MM.1S (cell line): ENCODE data around the gene HSBP1.

Experiments
- EZH2 ChIP-seq: fragments of 300-600 bp; sonication (generic); optimal IDR thresholded peaks from 2 replicates; pipeline ENCODE3; 2017; ENCODE audit warnings: low read depth, mild to moderate bottlenecking, antibody characterized with exemption, low read length, mixed read lengths
- EZH2phosphoT487 ChIP-seq: fragments of 300-600 bp; sonication (generic); IDR thresholded peaks from 2 replicates; pipeline ENCODE4 v1.6.1; 2018; ENCODE audit warnings: antibody characterized with exemption, low read length
- TF ChIP-seq, protein P1 (sequence below): fragments of 300-600 bp; sonication (generic); IDR thresholded peaks from 2 replicates; pipeline ENCODE4 v1.5.1; 2016; ENCODE audit warnings: antibody characterized with exemption, low read length, mixed read lengths

DNA sequence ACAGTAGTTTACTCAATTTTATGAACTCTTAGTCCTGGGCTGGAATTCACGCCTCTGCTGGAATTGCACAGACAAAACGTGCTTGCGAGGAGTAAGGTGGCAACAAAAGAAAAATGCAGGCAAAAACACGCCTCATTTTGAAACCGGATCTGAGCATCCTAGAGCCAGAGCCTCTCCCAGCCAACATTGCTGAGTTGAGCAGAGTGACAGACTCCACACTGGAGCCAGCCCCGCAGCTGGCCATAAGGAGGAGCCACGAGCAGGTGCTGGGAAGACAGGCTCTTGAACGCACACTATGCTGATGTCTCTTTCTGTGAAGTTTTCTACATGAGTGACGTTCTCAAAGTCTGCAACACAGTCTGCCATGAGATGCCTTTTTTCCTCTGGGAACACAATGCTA is 14.6 kb upstream of the HSBP1 start:
- TF ChIP-seq, protein P1, sequence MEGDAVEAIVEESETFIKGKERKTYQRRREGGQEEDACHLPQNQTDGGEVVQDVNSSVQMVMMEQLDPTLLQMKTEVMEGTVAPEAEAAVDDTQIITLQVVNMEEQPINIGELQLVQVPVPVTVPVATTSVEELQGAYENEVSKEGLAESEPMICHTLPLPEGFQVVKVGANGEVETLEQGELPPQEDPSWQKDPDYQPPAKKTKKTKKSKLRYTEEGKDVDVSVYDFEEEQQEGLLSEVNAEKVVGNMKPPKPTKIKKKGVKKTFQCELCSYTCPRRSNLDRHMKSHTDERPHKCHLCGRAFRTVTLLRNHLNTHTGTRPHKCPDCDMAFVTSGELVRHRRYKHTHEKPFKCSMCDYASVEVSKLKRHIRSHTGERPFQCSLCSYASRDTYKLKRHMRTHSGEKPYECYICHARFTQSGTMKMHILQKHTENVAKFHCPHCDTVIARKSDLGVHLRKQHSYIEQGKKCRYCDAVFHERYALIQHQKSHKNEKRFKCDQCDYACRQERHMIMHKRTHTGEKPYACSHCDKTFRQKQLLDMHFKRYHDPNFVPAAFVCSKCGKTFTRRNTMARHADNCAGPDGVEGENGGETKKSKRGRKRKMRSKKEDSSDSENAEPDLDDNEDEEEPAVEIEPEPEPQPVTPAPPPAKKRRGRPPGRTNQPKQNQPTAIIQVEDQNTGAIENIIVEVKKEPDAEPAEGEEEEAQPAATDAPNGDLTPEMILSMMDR, result no peak
- TF ChIP-seq EZH2 (no peak), EZH2phosphoT487 (no peak)
